Inflammatory macrophage treated with lipopolysaccharide for 4 hours (primary cell): ENCODE results near the gene COX15.
"Not testable (repeated sequence)": the region's sequence is repeated elsewhere in the genome, so short reads cannot be mapped to it uniquely, and the experiment has no call there.

Experiments used
- DNase-seq: peaks from one replicate; pipeline ENCODE4 v3.0.0-alpha.2; 2020

COX15 gene

DNA sequence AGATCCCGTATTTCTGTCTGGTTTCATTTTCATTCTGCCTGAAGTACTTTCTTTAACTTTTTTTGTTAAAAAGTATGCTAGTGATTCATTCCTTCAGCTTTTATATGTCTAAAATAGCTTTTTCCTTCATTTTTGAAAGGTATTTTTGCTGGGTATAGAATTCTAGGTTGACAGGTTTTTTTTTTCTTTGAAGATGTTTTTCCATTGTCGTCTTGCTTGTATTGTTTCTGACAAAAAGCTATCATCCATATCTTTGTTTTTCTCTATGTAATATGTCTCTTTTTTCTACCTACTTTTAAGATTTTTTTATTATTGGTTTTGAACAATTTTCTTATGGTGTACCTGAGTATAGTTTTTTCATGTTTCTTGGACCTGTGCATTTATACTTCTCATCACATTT is 8.3 kb upstream of the COX15 start:
- DNase-seq, result no peak

DNA sequence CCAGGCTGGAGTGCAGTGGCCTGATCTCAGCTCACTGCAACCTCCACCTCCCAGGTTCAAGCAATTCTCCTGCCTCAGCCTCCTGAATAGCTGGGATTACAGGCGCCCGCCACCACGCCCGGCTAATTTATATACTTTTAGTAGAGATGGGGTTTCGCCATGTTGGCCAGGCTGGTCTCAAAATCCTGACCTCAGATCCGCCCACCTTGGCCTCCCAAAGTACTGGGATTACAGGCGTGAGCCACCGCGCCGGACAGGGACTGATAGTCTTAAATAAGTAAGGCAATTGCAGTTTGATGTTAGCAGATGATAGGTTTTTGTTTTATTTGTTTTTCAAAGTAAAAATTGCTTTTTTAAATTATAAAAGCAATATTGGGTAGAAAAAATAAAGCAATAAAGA is 2.2 kb upstream of the COX15 start:
- not testable (repeated sequence) for DNase-seq

DNA sequence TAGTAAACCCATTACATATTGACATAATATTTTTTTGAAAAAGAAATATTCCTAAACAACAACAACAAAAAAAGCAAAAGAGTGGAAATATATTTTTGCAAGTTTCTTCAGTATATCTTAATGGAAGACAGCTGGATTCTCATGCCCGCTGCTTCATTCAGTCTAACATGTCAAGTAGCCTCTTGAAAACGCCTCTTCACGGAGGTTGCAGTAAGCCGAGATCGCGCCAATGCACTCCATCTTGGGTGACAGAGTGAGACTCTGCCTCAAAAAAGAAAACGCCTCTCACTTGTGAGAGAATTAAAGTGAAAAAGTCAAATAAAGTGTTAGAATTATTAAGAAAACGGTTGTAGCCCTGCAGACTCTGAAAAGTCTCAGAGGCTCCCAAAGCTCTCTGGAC is 1.4 kb upstream of the COX15 start:
- no peak for DNase-seq

DNA sequence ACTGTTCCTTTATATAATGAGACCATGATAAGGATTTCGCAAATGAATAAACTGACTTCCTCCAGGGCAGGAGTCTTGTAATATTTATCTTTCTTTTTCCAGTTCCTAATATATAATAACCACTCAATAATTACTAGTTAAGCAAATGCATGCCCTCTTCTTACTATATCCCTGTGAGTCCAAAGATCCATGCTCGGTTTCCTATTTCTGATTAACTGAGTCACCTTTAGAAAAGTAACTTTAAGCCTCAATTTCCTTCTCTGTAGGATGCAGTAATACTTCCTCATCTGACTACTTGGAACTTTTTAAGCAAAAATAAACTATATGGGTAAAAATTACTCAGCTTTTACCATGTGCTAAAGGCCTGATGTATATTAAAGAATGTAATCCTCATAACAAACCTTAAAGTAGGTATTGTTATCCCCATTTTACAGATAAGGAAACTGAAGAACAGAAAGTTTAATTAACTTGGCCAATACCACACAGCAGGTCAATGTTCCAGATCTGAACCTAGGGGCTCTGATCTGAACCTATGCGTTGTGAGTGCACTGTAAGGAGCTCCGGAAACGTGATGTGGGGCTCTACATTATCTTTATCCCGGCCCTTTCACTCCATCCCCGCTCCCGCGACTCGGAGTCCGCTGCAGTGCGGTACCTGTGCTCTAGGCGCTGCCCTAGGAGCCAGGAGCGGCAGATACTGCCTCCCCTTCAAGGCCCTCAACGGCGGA is 458 bp downstream of the COX15 start:
- peak; percentile 38 for DNase-seq

DNA sequence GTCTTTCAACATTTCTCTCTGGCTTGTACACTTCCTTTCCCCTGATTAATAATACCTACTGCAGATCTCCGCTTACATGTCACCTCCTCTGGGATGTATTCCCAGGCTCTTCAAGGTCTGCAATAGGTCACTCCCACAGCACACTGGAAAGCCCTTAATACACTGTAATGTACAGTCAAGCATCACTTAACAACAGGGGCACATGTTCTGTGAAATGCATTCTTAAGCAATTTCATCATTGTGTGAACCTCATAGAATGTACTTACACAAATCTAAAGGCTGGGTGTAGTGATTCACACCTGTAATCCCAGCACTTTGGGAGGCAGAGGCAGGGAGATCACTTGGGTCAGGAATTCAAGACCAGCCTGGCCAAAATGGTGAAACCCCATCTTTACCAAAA is 1.9 kb downstream of the COX15 start:
- DNase-seq, result no peak

DNA sequence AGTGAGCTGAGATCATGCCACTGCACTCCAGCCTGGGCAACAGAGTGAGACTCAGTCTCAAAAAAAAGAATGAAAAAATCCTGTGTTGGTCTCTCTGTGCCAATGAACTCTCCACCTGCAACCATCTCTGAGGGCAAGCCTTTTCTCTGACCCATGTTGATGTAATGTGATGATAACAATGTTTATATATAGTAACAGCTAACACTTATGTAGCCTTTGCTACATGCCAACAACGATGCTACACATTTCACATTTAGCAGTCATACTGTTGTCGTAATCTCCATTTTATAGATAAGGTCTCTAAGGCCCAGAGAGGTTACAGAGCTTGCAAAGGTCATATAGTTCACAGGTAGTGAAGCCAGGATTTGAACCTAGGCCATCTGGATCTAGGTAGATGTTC is 11.5 kb downstream of the COX15 start:
- DNase-seq, result no peak

DNA sequence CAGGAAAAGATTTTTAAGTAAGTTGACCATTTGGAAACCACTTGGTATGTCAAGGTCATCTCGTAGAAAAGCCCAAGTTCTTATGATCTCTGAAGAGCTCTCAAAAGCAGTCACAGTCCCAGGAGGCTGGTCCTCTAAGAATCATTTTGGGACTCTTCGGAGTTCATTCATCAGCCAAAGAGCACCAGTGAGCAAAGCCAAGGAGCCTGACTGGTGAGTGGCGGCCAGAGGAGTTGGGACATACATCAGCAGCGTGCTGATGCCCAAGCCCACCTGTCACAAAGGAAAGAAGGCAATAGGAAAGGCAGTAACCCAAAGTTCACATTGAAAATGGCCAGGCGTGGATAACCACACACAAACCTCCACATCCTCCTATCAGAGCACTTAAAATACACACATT is 17.5 kb downstream of the COX15 start:
- no peak for DNase-seq

- DNase-seq, result peak; percentile 73
Measured at GRCh38 chr10:99711129-99711719, 20.7 kb downstream of the COX15 start.

- peak; percentile 9 for DNase-seq
Measured at GRCh38 chr10:99709480-99710229, 22.3 kb downstream of the COX15 start.

DNA sequence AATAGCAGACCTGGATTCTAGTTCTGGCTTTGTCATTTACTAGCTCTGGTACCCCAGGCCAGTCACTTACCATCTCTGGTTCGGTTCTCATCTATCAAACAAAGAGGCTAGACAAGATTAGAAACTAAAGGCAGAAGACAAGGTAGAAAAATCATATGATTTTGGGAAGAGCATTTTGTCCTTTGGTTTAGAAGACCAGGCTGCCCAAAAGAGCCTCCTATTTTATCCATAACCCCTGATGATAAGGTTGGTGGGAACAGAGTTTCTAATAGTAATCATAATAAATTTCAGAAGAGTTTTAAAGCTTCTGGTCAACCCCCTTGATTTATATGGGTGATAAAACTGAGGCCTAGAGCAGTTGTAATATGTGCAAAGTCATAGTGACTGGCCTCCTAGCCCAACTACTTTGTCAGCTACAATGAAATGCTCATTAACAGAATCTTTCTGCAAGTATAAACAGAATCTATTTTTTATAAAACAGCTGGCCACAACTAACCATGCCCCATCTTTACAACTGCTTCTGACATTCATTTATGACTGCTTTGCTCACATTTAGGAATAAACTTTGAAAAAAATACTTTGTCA is 23.4 kb downstream of the COX15 start:
- no peak for DNase-seq

DNA sequence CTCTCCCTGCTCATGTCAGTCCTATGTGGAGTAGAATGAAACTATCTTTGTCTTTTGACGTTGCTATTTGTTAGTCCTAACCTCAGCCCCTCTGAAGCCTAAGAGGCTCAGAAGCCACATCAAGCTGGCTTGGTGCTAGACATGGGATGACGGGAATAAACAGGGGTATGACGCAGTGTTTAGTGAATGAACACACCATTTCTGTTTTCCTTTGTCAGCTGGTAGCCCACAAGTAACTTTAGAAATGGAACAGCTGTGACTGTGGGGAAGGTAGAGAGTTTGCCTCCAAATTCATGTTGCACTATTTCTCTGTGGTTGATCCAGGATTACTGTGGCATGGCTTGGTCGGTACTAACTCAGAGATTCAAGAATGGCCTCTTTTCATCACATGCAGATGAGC is 31.3 kb downstream of the COX15 start:
- no peak for DNase-seq

DNA sequence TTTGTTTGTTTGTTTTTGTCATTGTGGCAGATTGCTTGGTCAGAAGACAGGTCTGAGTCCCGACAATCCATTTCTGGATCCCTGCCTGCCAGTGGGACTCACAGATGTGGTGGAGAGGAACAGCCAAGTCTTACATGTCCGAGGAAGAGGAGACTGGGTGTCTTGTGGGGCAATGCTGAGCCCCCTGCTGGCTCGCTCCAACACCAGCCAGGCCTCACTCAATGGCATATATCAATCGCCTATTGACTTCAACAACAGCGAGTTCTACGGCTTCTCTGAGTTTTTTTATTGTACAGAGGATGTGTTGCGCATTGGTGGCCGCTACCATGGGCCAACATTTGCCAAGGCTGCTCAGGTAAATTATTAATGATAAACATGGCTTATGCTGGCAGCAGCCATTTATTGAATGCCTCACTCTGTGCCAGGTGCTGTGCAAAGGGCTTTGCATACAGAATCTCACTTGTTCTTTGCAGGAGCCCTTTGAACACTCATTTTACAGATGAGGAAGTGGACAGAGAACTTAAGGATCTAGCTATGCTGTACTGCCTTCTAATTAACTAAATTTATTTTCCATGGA is 33.3 kb downstream of the COX15 start:
- DNase-seq, result no peak

DNA sequence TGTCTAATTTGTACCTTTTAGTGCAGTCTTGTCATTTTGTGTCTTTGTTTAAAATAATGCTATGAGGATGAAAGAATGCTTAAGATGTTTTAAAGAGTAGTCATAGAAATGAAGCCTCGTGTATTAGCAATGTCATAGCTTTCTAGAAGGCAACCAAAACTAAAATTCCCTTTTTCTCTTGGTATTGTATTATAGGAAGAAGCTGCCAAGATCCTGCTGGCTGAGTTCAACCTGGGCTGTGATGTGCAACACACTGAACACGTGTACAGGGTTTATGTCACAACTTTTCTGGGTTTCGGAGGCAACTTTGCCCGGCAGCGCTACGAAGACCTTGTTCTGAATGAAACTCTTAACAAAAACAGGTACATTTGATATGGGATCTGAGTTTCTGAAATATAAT is 36.2 kb downstream of the COX15 start:
- DNase-seq, result no peak

GRCh38 chr10:99693933-99694583 is 37.9 kb downstream of the COX15 start:
- DNase-seq, result no peak

GRCh38 chr10:99689461-99689860 is 42.5 kb downstream of the COX15 start:
- no peak for DNase-seq

DNA sequence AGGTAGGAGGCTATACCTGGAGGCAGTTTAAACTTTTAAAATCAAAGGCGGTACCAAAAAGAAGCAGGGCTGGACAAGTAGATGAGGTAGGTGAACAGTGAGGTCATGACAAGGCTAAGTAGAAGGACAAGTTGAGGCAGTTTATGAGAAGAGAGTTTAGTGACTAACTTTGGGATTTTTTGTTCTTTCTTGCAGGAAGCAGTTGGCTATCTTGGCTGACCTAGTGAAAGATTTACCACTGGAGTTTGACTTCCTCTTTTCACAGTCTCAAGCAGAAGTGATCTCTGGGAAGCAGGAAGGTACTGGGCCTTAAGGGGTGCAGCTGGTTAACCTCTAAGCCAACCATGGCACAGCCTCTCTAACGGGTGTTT is 46.3 kb downstream of the COX15 start:
- DNase-seq, result peak; percentile 90

DNA sequence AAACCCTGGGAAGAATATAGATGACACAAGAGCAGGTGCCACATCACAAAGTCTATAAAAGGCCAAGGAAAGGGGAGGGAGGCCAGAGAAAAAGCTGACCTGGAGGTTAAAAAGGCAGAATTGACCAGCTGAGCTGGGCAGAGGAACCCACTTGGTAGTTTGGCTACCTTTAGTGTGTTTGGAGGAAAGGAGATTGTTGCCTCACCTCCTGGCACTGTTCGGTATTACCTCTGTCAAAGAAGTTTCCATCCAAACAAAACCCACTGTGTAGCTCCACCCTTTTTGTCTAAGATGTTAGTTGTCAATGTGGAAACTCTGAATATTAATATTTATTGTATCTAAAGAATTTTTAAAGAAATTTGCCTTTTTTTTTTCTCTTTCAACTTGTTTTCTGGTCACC is 49.2 kb downstream of the COX15 start:
- DNase-seq, result no peak
